Cardiac muscle cell (in vitro differentiated cells and primary cell): Measurements from ENCODE around the gene PACS2. TPM values are rescaled to one million over a fixed set of nuclear protein-coding genes. Genes with fewer than 3 reads are reported as not detected.

ENCODE experiments used
- DNase-seq, 2 donors: peaks; one replicate each; pipeline versions ENCODE4 v3.0.0 to v3.0.0-alpha.2; 2010 to 2017; ENCODE audit warnings: low read depth in 1 of 2, low spot score in 1 of 2
- H3K27ac ChIP-seq: fragments of 200-600 bp; sonication (generic); 2 replicates; pipeline ENCODE4 v1.5.1; 2016
- H3K27me3 ChIP-seq: fragments of 200-600 bp; sonication (generic); 2 replicates; pipeline ENCODE4 v1.6.0; 2016; ENCODE audit warnings: control low read depth
- H3K36me3 ChIP-seq: fragments of 200-600 bp; sonication (generic); 2 replicates; pipeline ENCODE4 v1.5.1; 2016; ENCODE audit warnings: control low read depth
- H3K4me1 ChIP-seq: fragments of 200-600 bp; sonication (generic); 2 replicates; pipeline ENCODE4 v1.8.1; 2017; ENCODE audit warnings: low read depth, mild to moderate bottlenecking, mixed run types
- H3K4me3 ChIP-seq: fragments of 200-600 bp; sonication (generic); 2 replicates; pipeline ENCODE4 v1.5.1; 2016; ENCODE audit warnings: mild to moderate bottlenecking
- H3K9me3 ChIP-seq: fragments of 200-600 bp; sonication (generic); 2 replicates; pipeline ENCODE4 v1.5.1; 2017; ENCODE audit warnings: low read depth, mild to moderate bottlenecking, control low read depth
- polyA plus RNA-seq: library from polyadenylated mRNA; unstranded; fragments of >200 nt; fragmentation: Nextera tagmentation; extraction: Ambion mirVana; gene quantifications from 2 replicates; pipeline ENCODE4 v1.2.1, GENCODE V29; 2016
- total RNA-seq: library from RNA; depleted of rRNA; stranded (reverse); fragments of >200 nt; gene quantifications from 2 replicates; pipeline ENCODE4 v1.2.3, GENCODE V29; 2016
- TF ChIP-seq, protein P1 (sequence below): IDR thresholded peaks from 2 replicates; pipeline ENCODE4 v1.5.1; 2012; ENCODE audit warnings: low read depth, mild to moderate bottlenecking, low read length

PACS2 gene
- total and polyA plus RNA-seq, 2 experiments from 2014 or later: 66.1 to 144 TPM

- Histone ChIP-seq H3K9me3 (no peaks in the 10 kb centered on the region), H3K27me3 (no peaks in the 10 kb centered on the region), H3K4me3 (no peak overlapping the region), H3K27ac (no peak overlapping the region), H3K36me3 (peaks cover 8% of the 10 kb centered on the region), H3K4me1 (no peaks in the 10 kb centered on the region)
- no peak for DNase-seq
- TF ChIP-seq, protein P1, sequence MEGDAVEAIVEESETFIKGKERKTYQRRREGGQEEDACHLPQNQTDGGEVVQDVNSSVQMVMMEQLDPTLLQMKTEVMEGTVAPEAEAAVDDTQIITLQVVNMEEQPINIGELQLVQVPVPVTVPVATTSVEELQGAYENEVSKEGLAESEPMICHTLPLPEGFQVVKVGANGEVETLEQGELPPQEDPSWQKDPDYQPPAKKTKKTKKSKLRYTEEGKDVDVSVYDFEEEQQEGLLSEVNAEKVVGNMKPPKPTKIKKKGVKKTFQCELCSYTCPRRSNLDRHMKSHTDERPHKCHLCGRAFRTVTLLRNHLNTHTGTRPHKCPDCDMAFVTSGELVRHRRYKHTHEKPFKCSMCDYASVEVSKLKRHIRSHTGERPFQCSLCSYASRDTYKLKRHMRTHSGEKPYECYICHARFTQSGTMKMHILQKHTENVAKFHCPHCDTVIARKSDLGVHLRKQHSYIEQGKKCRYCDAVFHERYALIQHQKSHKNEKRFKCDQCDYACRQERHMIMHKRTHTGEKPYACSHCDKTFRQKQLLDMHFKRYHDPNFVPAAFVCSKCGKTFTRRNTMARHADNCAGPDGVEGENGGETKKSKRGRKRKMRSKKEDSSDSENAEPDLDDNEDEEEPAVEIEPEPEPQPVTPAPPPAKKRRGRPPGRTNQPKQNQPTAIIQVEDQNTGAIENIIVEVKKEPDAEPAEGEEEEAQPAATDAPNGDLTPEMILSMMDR: no peak
Measured at GRCh38 chr14:105377555-105378182, 63.1 kb downstream of the PACS2 start.

GRCh38 chr14:105378199-105378598 is 63.7 kb downstream of the PACS2 start:
- H3K27ac ChIP-seq: no peak overlapping the region
- H3K36me3 ChIP-seq: peaks cover 10% of the 10 kb centered on the region
- no peaks in the 10 kb centered on the region for H3K9me3 ChIP-seq
- TF ChIP-seq, protein P1: no peak
- H3K4me3 ChIP-seq: no peak overlapping the region
- no peak for DNase-seq
- no peaks in the 10 kb centered on the region for H3K27me3 ChIP-seq
- no peaks in the 10 kb centered on the region for H3K4me1 ChIP-seq

- Histone ChIP-seq H3K36me3 (peaks cover 10% of the 10 kb centered on the region), H3K9me3 (no peaks in the 10 kb centered on the region), H3K27ac (no peak overlapping the region), H3K4me1 (no peaks in the 10 kb centered on the region), H3K4me3 (no peak overlapping the region), H3K27me3 (no peaks in the 10 kb centered on the region)
- TF ChIP-seq, protein P1: no peak
- no peak for DNase-seq
Measured at GRCh38 chr14:105378873-105379685, 64.5 kb downstream of the PACS2 start.

- TF ChIP-seq, protein P1: no peak
- Histone ChIP-seq H3K4me3 (no peak overlapping the region), H3K36me3 (peaks cover 11% of the 10 kb centered on the region), H3K4me1 (no peaks in the 10 kb centered on the region), H3K27me3 (no peaks in the 10 kb centered on the region), H3K27ac (no peak overlapping the region), H3K9me3 (no peaks in the 10 kb centered on the region)
- no peak for DNase-seq
Measured at GRCh38 chr14:105379946-105380345, 65.4 kb downstream of the PACS2 start.

DNA sequence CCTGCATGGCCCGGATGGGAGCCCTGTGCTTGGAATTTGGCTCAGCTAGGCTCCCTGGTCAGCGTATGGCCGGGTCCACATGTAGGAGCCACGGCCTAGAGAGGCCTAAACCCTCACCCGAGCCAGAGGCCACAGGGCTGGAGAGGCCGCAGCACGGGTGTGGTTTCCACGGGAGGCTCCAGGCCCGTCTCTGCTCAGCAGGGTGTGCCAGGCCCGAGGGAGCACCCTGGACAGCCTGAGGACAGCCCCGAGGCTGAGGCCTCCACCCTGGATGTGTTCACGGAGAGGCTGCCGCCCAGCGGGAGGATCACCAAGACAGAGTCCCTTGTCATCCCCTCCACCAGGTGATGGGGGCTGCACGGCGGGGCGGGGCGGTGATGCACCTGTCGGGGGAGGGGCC is 66.2 kb downstream of the PACS2 start:
- no peak overlapping the region for H3K27ac ChIP-seq

More for the DNA sequence above, 66.2 kb downstream of the PACS2 start:
- no peaks in the 10 kb centered on the region for H3K27me3 ChIP-seq
- peaks cover 14% of the 10 kb centered on the region for H3K36me3 ChIP-seq
- no peaks in the 10 kb centered on the region for H3K4me1 ChIP-seq
- no peak overlapping the region for H3K4me3 ChIP-seq
- H3K9me3 ChIP-seq: no peaks in the 10 kb centered on the region
- no peak for DNase-seq
- TF ChIP-seq, protein P1: no peak
